GM21528 (cell line): Measurements from ENCODE around the gene CCDC34.

ENCODE experiments used
- ATAC-seq: cut with Tn5 transposase; IDR thresholded peaks from one replicate; pipeline ENCODE4 v1.9.1; 2021; ENCODE audit warnings: mild to moderate bottlenecking, moderate library complexity; ENCODE audit not compliant: unreplicated experiment, low FRiP score

The CCDC34 gene

DNA sequence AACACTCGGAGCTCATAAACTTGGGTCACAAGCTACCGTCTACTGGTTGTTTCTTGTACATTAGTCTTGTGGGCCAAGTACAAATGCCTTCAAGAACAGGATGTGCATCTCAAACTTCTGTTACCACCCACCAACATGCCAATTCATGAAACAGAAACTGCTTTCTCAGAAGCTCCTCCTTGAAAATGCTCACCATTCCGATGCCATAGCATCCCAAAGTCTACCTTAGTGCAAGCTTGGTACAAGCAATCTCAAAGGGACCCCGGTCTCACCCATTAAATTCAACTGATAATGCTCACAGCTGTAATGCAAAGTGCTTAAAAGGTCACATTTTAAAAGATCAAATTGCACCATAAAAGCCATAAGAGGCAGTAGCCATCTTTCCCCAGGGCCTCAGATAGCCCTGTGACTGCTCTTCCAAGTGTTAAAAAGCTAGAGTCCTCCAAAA is 31.8 kb upstream of the CCDC34 start:
- no peak for ATAC-seq

DNA sequence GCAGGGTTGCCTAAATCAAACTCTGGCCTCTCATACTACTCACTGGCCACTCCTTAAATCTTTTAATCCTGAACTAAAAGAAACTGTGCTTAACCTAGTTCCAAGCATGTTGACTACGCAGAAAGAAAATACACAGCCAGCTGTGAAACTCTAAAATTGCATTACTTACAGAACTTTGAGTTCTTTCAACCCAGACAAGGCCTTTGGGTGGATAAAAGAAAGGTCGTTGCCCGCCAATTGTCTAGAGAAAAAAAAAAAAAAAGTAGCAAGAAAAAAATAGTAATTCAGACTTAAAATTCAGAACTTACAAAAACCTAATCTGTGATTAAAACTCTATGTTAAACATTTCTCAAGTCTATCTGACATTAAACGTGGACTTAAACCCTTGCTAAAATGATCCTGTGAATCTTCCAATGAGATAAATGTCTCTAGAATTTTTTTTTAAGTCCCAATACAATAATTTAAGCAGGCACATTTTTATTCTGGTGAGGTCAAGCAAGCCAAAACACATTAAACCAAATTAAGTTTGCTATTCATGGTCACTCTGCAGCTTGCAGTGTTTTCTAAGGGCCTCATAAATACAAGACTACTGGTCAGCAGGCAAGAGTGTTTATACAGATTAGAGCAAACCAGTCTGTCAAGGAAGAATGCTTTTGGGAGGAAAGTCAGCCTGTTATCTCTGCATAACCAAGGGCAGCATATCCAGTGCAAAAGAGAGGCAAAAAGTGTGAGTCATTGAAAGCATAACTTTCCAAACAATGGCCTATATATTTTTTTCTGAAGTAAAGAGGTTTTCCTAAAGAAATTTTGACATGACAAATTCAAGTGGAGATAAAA is 29.5 kb upstream of the CCDC34 start:
- no peak for ATAC-seq

DNA sequence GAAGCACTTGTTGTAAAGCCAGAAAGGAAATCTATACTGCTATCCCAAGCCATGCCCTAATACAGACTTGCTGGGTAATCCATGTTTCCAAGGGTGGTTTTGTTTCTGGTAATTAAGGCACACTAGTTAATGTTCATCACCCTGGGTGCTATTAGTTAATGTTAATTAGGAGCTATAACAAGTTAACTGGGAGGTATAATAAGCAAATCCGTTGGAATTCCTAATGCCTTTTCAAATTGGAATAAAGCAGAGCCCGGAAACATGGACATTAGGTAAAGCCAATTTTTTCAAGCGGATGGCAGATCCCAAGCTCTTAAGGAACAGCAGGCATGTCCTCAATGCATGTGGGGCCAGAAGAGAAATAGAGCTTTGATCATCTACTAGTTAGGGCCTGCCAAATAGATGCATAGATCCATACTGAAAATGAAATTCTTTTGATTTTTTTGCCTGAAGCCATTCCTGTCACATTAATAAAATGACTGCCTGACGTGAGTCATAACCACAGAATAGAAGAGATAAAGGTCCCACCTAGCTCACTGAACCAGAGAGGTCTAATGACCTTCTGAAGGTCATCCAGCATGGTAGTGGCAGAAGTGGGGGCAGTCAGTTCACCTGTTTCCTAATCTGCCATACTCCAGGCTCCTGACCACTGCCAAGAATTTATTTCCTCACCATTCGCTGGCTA is 28.5 kb upstream of the CCDC34 start:
- ATAC-seq, result no peak

DNA sequence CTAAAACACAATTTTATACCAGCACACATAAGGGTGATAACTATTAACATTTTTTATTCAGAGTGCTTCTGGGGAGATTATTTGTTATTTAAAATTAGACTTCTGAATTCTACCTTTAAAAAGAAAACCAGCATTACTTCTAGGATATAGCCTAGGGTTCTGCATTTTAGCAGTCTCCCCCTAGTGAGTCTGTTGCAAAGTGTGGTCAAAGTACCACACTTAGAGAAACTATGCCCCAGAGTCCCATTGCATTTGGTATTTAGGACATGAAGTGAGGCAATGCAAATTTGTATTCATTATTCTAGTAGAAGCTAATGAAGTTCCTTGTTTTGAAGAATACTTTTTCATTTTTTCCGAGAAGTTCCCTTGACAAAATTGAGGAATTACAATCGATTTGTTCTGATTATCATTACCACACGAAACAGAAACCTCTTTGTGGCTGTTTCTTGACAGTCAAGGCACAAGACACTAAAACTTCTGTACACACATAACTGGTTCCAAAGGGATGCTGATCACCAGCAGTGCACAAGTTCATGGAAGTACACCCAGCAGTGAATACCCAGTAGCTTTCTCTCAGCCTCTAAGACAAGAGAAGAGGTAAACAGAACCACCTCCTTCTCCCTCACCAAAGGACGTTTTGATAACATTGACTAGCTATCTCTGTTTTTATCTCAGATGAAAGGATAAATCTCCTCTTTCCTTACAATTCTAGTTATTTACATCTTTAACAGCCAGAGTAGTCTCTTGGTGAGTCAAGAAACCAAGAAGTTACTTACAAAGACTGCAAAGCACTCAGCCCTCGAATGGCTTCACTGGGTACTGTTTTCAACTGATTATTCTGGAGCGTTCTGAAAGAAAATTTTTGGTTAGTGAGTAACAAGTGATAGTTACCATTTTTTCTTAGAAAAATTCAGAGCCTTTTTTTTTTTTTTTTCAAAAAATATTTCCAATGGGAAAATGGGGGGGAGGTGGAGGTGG is 27.6 kb upstream of the CCDC34 start:
- no peak for ATAC-seq

DNA sequence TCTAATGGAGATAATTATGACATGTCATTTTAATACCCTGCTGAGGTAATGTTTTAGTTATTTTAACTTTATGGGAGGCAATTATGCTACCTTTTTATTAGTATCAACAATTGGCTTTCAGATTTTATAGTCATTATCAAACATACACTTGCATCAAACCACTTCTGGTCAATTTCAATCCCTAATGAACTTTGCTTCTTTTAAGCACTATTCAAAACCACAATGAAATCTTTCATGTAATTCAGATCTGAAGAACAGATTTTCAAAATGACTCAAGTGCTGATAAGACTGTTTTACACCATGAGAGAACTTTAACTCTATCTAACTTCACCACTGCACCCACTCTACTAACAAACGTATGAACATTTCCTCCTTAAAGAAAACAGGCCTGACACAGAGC is 25.9 kb upstream of the CCDC34 start:
- ATAC-seq, result no peak

DNA sequence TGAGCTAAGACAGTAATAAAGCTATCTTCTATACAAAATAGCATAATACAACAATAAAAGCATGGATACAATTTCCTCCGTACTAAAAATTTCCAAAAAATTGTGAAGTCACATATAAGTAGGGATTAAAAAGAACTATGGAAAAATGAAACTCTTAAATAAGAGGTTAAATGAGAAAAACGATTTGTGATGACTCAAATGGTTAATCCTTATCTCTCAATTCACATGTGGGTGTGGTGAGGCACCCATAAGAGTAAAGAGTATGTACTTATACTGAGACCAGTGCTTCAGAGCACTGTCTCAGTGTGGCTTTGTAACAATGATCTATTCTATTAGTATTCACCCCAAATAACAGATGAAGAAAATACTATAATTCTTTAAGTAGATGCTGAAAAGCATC is 25.0 kb upstream of the CCDC34 start:
- no peak for ATAC-seq

DNA sequence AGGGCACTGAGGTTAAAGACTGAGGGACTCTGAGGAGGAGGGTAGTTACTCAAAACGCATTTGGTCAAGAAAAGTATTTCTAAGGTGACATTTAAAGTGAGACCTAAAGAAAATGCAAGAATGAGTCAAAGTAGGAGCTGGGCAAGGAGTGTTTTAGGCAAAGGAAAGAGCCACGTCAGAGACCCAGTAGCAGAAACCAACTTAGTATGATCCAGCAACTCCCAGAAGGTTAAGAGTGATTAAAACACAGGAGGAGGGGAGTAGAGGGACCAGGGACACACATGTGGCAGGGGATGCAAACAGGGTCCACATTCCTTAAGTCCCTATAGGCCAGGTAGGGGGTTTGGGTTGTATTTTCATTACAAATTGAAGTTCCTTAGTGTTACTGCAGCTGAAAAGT is 24.3 kb upstream of the CCDC34 start:
- ATAC-seq, result no peak

DNA sequence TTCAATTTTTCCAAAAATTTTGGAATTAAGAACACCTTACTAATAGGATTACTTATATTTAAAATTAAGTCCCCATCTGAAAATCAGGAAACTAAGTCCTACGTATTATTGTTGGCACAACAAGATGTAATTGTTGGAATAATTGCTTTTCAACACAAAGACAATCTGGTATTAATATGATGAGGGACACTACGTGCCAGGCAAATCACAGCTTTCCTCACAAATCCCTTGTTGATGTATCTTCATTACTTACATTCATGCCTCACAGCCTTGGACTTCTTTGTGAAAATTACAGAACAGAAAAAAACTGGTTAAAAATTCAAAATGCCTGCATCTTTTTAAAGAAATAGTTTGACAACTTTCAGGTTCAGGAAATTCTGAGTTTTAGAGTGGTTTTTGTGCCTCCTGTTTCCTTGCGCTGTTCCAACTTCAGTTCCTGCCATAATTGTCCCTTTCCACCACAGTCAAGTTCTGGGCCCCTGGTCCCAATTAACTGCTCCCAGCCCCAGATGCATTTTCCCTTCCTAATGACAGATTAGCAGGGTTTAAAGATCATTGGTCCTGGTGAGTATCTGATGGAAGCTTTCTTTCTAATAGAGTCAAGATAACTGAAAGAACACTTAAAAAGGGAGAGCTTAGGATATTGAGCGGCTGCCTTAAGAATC is 23.3 kb upstream of the CCDC34 start:
- ATAC-seq, result no peak

DNA sequence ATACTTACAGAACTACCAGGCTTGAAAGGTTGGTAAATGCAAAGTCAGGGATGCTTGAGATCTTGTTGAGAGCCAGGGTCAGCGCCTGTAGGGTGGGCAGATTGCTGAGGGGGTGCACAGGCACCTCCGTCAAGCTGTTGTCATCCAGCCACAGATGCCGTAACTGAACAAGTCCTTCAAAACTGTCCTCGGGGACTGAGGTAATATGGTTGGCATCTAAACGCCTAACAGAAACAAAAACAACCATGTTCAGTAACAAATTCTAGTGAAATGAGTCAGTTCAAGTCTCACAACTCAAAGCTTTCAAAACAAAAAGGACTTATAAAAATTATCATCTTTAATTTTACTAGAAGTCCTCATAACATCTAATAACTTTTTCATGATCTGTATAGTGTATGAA is 22.2 kb upstream of the CCDC34 start:
- ATAC-seq, result no peak

DNA sequence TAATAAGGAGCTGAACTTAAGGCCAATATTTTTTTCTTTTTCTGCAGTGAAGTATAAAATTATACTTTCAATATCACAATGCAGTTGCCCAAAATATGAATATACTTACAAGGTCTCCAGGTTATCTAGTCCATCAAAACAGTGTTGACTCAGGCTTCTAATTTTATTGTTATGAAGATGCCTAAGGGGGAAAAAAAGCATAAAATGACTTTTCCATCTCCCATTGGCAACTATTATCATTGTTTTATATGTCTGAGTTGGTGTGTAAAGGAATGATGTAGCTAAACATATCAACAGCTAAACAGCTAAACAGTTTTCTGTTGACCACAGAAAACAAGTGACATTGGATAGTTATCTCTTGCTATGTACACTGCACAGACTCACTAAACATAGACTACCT is 21.2 kb upstream of the CCDC34 start:
- no peak for ATAC-seq

DNA sequence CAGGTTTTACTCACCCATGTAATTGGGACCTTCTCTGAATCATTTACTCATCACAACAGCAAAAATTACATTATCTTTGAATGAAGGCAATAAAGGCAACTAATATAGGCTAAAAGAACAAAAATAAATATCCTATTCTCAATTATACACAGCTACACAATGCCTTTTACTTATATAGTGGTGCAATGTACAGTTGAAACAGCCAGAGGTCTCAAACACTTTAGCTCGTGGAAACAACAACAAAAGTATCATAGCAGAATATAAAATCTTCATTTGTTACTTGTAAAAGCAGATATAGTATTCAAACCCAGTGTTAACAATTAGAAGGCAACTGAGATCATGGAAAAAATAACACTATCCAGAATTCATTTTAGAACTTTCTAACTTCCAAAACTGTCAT is 20.6 kb upstream of the CCDC34 start:
- no peak for ATAC-seq

DNA sequence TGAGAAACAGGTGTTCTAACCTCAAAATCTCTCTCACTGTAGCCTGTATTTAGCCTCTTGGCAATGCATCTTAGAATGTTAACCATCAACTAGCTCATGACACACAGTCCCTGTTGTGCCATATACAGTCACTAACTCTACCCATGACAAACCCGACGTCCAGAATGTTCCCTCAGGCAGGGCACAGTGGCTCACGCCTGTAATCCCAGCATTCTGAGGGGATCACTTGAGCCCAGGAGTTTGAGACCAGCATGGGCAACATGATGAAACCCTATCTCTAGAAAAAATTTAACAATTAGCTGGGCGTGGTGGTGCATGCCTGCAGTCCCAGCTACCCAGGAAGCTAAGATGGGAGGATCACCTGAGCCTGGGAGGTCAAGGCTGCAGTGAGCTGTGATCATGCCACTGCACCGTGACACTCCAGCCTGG is 18.2 kb upstream of the CCDC34 start:
- ATAC-seq, result no peak

DNA sequence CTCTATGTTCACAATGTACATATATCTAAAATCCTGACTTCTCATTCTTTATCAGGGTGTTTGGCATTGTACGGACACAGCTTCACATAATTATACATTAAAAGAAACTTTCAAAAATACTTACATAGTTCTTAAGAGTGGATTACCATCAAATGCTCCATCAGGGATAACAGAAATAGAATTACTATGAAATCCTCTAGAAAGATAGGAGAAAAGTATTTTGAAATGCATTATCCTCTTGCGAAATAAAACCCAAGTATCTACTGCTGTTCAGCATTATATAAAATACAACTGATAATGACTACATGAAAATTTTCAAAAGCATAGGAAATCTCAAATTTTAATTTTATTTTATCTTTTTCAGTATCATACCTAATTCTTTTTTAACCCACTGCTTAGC is 17.8 kb upstream of the CCDC34 start:
- ATAC-seq, result no peak

DNA sequence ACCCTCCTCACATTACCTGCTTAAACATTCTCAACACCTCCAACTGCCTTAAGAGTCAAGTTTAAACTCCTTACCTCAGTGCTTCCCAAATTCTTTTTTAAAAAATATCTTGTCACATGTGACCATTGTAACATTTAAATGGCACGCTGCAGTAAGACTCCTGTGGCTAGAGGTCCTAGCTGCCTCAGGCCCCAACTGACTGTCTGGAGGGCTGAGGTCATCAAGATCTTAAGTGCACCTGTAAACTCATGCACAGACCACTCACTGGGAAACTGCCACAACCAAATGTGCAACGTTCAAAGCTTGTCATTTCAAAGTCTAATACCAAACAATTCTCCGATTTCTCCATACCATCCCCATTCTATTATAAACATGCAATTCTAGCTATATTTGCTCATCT is 16.4 kb upstream of the CCDC34 start:
- ATAC-seq, result no peak

DNA sequence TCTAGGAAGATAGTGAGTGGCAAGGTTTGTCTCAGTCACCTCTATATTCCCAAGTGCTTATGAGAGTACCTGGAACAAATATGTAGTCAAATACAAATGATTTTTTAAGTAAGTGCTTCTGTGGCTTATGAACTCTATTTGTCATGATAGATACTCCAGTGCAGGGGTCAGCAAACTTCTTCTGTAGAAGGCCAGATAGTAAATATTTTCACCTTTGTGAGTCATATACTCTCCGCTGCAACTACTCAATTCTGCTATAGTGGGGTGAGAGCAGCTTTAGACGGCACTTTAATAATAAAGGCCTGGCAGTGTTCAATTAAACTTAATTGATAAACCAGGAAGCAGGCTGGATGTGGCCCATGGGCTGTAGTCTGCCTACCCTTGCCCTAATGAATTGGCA is 12.4 kb upstream of the CCDC34 start:
- no peak for ATAC-seq

DNA sequence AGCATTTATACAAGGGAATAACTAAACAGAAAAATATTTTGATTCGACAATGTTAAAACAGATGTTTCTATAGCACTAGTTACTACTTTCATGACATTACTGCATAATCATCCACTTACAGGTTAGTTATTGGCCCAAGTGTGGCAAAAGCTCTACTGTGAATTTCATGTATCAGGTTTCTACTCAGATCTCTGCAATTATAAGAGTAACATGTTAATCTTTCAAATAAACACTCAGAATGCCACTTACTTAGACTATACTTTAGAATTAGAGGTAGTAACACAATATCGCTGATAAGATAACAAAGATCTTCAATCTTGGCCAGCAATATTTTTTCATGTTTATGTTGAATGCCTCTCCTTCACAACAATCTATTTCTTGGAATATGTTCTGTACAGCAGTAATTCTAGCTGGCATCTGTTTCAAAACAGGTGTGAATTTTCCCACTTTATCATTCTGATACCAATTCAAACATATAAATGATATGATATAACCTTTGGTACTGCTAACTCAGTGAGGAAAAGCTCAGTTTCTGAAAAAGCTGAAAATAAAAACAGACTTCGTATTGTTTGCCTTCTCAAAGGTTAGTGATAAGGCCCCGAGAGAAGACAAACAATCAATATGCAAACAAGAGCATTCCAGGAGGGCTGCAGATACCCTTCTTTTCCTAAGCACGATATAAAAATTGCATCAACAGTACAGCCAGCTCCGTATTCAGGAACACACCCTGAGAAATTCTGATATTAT is 11.0 kb upstream of the CCDC34 start:
- ATAC-seq, result no peak

DNA sequence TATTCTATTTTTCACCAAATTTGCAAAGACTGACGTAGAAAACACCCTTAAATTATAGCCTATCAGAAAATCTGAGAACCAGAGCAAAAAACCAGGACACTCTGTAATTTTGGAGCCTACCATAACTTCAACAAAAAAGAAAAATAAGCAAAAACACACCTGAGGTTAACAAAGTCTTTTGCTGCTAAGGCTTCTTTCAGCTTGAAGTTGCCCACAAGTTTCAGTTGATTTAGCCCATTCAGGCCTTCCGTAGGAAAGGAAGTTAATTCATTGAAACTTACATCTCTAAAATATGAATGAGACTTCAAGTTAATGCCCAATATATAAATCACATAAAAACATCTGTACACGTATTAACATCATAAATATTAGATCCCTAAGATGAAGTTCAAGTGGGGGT is 10.4 kb upstream of the CCDC34 start:
- no peak for ATAC-seq

DNA sequence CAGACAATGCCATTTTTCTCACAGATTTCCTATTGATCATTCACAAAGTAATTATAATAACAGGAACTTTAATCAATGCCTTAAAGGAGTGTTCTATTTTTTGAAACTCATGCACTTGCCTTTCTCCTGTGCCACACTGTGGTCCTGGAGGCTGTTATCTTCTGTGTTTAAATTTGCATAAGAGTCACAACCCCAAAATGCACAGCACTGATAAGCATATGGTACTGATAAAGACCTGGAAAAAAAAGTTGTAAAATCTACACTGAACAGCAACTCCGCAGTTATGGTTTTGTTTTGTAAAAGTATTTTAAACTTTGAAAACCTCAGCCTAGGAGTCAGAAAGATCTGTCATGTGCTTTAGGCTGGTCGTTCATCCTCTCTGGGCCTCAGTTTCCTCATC is 9.1 kb upstream of the CCDC34 start:
- no peak for ATAC-seq

DNA sequence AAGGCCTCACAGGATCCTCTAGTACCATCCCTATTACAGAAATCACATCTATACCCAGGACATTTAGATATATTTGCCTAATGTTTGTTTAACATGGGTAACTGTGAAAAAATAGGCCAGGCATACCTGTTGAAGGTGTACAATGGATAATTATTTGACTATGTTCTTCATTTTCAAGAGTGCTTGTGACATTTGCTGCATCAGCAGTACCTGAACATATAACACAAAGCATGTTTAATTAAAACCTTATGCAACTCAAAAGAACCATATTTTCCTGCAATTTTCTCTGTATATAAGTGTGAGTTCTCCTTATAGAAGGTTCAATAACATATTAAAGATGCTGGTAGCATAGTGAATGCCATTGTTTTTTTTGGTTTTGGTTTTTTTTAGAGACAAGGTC is 8.5 kb upstream of the CCDC34 start:
- ATAC-seq, result no peak

DNA sequence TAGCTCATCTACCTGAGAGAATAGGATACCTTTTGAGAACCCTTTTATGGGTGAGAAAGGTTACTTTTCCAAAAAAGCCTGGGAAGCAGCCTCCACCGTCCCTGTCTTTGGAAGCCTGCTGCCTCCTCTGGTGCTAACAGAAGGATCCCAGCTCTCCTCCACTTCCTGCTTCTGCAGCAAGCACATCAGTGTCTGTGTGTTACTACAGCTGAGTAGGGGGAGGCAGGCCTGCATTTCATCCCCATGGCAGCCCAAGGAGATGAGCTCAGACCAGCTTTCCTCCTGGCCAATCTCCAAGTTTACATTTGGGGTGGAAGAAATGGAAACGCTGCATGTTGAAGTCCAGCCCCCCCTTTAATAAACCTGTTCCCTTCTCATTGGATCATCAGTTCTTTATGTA is 7.4 kb upstream of the CCDC34 start:
- ATAC-seq, result no peak
